Skeletal muscle satellite cell (primary cell): ENCODE measurements around the gene CNOT10.
"Not testable (repeated sequence)": the region's sequence is repeated elsewhere in the genome, so short reads cannot be mapped to it uniquely, and the experiment has no call there.

ENCODE experiments used
- H3K27me3 ChIP-seq: 2 replicates; pipeline ENCODE4 v1.7.0; 2013; ENCODE audit warnings: low read length; ENCODE audit not compliant: control insufficient read depth, insufficient read depth
- H3K36me3 ChIP-seq: 2 replicates; pipeline ENCODE4 v1.7.0; 2013; ENCODE audit warnings: mild to moderate bottlenecking, control low read depth, low read length; ENCODE audit not compliant: insufficient read depth
- H3K4me1 ChIP-seq: 2 replicates; pipeline ENCODE4 v1.7.0; 2013; ENCODE audit warnings: low read length; ENCODE audit not compliant: control insufficient read depth, insufficient read depth
- H3K4me2 ChIP-seq: 2 replicates; pipeline ENCODE4 v1.7.0; 2013; ENCODE audit warnings: mild to moderate bottlenecking, low read length
- H3K4me3 ChIP-seq: 2 replicates; pipeline ENCODE4 v1.7.0; 2013; ENCODE audit warnings: low read length
- H3K9ac ChIP-seq: 2 replicates; pipeline ENCODE4 v1.7.0; 2013; ENCODE audit warnings: mild to moderate bottlenecking, low read depth, low read length, moderate library complexity
- H3K9me3 ChIP-seq: replicated peaks from 2 replicates; pipeline ENCODE4 v1.7.0; 2013; ENCODE audit warnings: mild to moderate bottlenecking, control low read depth, low read length

Gene CNOT10

GRCh38 chr3:32719335-32719734 is 34.3 kb downstream of the CNOT10 start:
- H3K9ac ChIP-seq = no peak overlapping the region
- H3K4me2 ChIP-seq = no peak overlapping the region
- no peaks in the 10 kb centered on the region for H3K9me3 ChIP-seq
- H3K36me3 ChIP-seq = no peaks in the 10 kb centered on the region
- no peaks in the 10 kb centered on the region for H3K27me3 ChIP-seq
- H3K4me3 ChIP-seq = no peak overlapping the region
- H3K4me1 ChIP-seq = no peaks in the 10 kb centered on the region

GRCh38 chr3:32719931-32720330 is 34.9 kb downstream of the CNOT10 start:
- Histone ChIP-seq H3K4me3 (no peak overlapping the region), H3K36me3 (no peaks in the 10 kb centered on the region), H3K4me1 (no peaks in the 10 kb centered on the region), H3K9me3 (no peaks in the 10 kb centered on the region), H3K9ac (no peak overlapping the region), H3K4me2 (no peak overlapping the region), H3K27me3 (no peaks in the 10 kb centered on the region)

- no peaks in the 10 kb centered on the region for H3K27me3 ChIP-seq
- H3K36me3 ChIP-seq = peaks cover 8% of the 10 kb centered on the region
- H3K9ac ChIP-seq = no peak overlapping the region
- no peaks in the 10 kb centered on the region for H3K9me3 ChIP-seq
- H3K4me1 ChIP-seq = peaks cover 11% of the 10 kb centered on the region
- no peak overlapping the region for H3K4me3 ChIP-seq
- no peak overlapping the region for H3K4me2 ChIP-seq
Observed at GRCh38 chr3:32725721-32726120, 40.7 kb downstream of the CNOT10 start.

GRCh38 chr3:32733631-32734229 is 48.7 kb downstream of the CNOT10 start:
- Histone ChIP-seq H3K36me3 (peaks cover 7% of the 10 kb centered on the region), H3K4me3 (no peak overlapping the region), H3K9me3 (no peaks in the 10 kb centered on the region), H3K27me3 (no peaks in the 10 kb centered on the region), H3K4me1 (no peaks in the 10 kb centered on the region), H3K4me2 (no peak overlapping the region), H3K9ac (no peak overlapping the region)

- Histone ChIP-seq H3K9me3 (no peaks in the 10 kb centered on the region), H3K4me1 (no peaks in the 10 kb centered on the region), H3K27me3 (no peaks in the 10 kb centered on the region), H3K4me3 (no peak overlapping the region), H3K36me3 (peaks cover 7% of the 10 kb centered on the region), H3K4me2 (no peak overlapping the region), H3K9ac (no peak overlapping the region)
Observed at GRCh38 chr3:32734756-32735155, 49.8 kb downstream of the CNOT10 start.

GRCh38 chr3:32743470-32743869 is 58.5 kb downstream of the CNOT10 start:
- not testable (repeated sequence) for H3K4me3 ChIP-seq, H3K4me1 ChIP-seq, H3K27me3 ChIP-seq, H3K9me3 ChIP-seq, H3K9ac ChIP-seq, H3K36me3 ChIP-seq, H3K4me2 ChIP-seq

- no peaks in the 10 kb centered on the region for H3K36me3 ChIP-seq
- H3K27me3 ChIP-seq = no peaks in the 10 kb centered on the region
- H3K4me1 ChIP-seq = no peaks in the 10 kb centered on the region
- no peak overlapping the region for H3K4me3 ChIP-seq
- H3K9ac ChIP-seq = no peak overlapping the region
- no peak overlapping the region for H3K4me2 ChIP-seq
- no peaks in the 10 kb centered on the region for H3K9me3 ChIP-seq
Observed at GRCh38 chr3:32743934-32744333, 58.9 kb downstream of the CNOT10 start.

- H3K9me3 ChIP-seq = no peaks in the 10 kb centered on the region
- H3K36me3 ChIP-seq = peaks cover 3% of the 10 kb centered on the region
- no peaks in the 10 kb centered on the region for H3K27me3 ChIP-seq
- H3K4me2 ChIP-seq = no peak overlapping the region
- no peak overlapping the region for H3K4me3 ChIP-seq
- no peak overlapping the region for H3K9ac ChIP-seq
- no peaks in the 10 kb centered on the region for H3K4me1 ChIP-seq
Observed at GRCh38 chr3:32751377-32751776, 66.4 kb downstream of the CNOT10 start.

- Histone ChIP-seq H3K4me1 (no peaks in the 10 kb centered on the region), H3K9ac (no peak overlapping the region), H3K4me3 (no peak overlapping the region), H3K9me3 (no peaks in the 10 kb centered on the region), H3K4me2 (no peak overlapping the region), H3K36me3 (peaks cover 3% of the 10 kb centered on the region), H3K27me3 (no peaks in the 10 kb centered on the region)
Observed at GRCh38 chr3:32755761-32756160, 70.8 kb downstream of the CNOT10 start.

GRCh38 chr3:32757618-32758374 is 72.8 kb downstream of the CNOT10 start:
- Histone ChIP-seq H3K4me3 (no peak overlapping the region), H3K36me3 (peaks cover 8% of the 10 kb centered on the region), H3K4me1 (no peaks in the 10 kb centered on the region), H3K27me3 (no peaks in the 10 kb centered on the region), H3K4me2 (no peak overlapping the region), H3K9ac (no peak overlapping the region), H3K9me3 (no peaks in the 10 kb centered on the region)

- Histone ChIP-seq H3K4me2 (no peak overlapping the region), H3K4me1 (no peaks in the 10 kb centered on the region), H3K27me3 (no peaks in the 10 kb centered on the region), H3K36me3 (peaks cover 7% of the 10 kb centered on the region), H3K9me3 (no peaks in the 10 kb centered on the region), H3K4me3 (no peak overlapping the region), H3K9ac (no peak overlapping the region)
Observed at GRCh38 chr3:32758375-32758753, 73.4 kb downstream of the CNOT10 start.

GRCh38 chr3:32759342-32759741 is 74.4 kb downstream of the CNOT10 start:
- Histone ChIP-seq H3K4me1 (no peaks in the 10 kb centered on the region), H3K27me3 (no peaks in the 10 kb centered on the region), H3K9ac (no peak overlapping the region), H3K4me2 (no peak overlapping the region), H3K4me3 (no peak overlapping the region), H3K36me3 (peaks cover 7% of the 10 kb centered on the region), H3K9me3 (no peaks in the 10 kb centered on the region)
